ENCODE measurements around the gene MAPK14. TPM values are rescaled to one million over a fixed set of nuclear protein-coding genes. Genes with fewer than 3 reads are reported as not detected.

Gene MAPK14
- total and polyA plus RNA-seq, 9 of the 15 experiments (the other 6 are each of a cell fraction or from before 2014, with no cell fraction given), result 8.8 to 62.7 (median 35.5) TPM

DNA sequence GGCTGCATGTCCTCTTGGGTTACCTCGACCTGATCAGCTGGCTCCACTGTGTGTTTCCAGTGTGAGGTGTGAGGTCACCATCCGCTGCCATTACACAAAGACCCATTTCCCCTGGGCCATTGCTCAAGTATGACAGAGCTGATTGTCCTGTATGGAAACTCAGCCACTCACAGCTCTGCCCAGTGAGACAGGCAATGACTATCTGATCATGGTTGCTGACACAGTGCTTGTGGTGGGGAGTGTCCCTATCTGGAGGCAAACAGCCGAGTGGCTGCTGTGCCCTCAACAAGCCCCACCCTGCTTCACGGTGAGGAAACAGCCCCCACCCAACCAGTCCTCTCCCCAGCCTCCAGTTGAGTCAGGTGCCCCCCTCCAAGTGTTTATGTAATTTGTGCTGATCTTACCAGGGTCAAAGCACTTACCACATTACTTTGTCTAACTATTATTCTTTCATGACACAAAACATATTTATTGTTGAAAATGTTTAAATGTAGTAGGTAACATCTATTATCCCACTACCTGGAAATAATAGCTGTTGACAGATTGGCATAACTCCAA is 91.0 kb downstream of the MAPK14 start (continued):
- TF ChIP-seq XRCC5 (IDR thresholded peaks at IDR 0.05; ENCODE audit: low read depth, low read length) (peak; percentile 56; the same call in 1 of the 2 replicates), TRIM24 (IDR thresholded peaks at IDR 0.05) (peak; percentile 62 to 82; a peak in 3 of 4 replicates), HMGN3 (IDR thresholded peaks at IDR 0.05; ENCODE audit: borderline replicate concordance, extremely low read depth, insufficient read length, low read depth, low read length) (peak; percentile 22), ETV1 (tag; conservative IDR thresholded peaks at IDR 0.05; ENCODE audit: low read depth) (peak; percentile 64; the same call in 1 of the 2 replicates), DACH1 (IDR thresholded peaks at IDR 0.05; ENCODE audit: partially characterized antibody) (peak; percentile 95), ZEB2 (IDR thresholded peaks at IDR 0.05) (peak; percentile 40; the same call in 1 of the 2 replicates), RBM34 (IDR thresholded peaks at IDR 0.05; ENCODE audit: borderline replicate concordance, insufficient read depth, low read length) (no peak), ZNF197 (CRISPR knock-in tag; IDR thresholded peaks at IDR 0.05; ENCODE audit: low read depth) (0 out of 2 replicates have a peak, but pooled peaks have one; percentile 28), CSDE1 (IDR thresholded peaks at IDR 0.05) (peak in 1 of 2 experiments; percentile 35; a peak in 1 of 4 replicates), CHD2 (IDR thresholded peaks at IDR 0.05; ENCODE audit: low read depth, low read length) (no peak), FOSL1 (tag; conservative IDR thresholded peaks at IDR 0.05) (peak; percentile 93), NR2C2 (CRISPR knock-in tag; IDR thresholded peaks at IDR 0.05) (peak; percentile 59; the same call in 1 of the 2 replicates), NR2C2 (tag; IDR thresholded peaks at IDR 0.05) (peak; percentile 86), LARP7 (IDR thresholded peaks at IDR 0.05) (no peak), MYNN (IDR thresholded peaks at IDR 0.05) (peak; percentile 93), MYNN (CRISPR knock-in tag; IDR thresholded peaks at IDR 0.05) (no peak), CBFA2T2 (conservative IDR thresholded peaks at IDR 0.05) (peak; percentile 84), KDM5B (IDR thresholded peaks at IDR 0.05; ENCODE audit: insufficient replicate concordance, low read depth, low read length) (peak; percentile 67), NCOA1 (IDR thresholded peaks at IDR 0.05; ENCODE audit: low read depth) (peak; percentile 95), ZNF431 (CRISPR knock-in tag; IDR thresholded peaks at IDR 0.05) (no peak), MAFG (tag; conservative IDR thresholded peaks at IDR 0.05) (peak; percentile 85)
- TF ChIP-seq, protein P1, sequence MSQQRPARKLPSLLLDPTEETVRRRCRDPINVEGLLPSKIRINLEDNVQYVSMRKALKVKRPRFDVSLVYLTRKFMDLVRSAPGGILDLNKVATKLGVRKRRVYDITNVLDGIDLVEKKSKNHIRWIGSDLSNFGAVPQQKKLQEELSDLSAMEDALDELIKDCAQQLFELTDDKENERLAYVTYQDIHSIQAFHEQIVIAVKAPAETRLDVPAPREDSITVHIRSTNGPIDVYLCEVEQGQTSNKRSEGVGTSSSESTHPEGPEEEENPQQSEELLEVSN (IDR thresholded peaks at IDR 0.05; ENCODE audit: borderline replicate concordance in 1 of 2, extremely low read depth in 1 of 2, insufficient read depth in 1 of 2, insufficient read length in 1 of 2, low read depth in 1 of 2, low read length in 1 of 2, poor library complexity in 1 of 2, severe bottlenecking in 1 of 2), result peak; percentile 70 to 75
- TF ChIP-seq, protein P2, sequence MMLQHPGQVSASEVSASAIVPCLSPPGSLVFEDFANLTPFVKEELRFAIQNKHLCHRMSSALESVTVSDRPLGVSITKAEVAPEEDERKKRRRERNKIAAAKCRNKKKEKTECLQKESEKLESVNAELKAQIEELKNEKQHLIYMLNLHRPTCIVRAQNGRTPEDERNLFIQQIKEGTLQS (IDR thresholded peaks at IDR 0.05), result peak; percentile 95
- TF ChIP-seq, protein P2 (CRISPR knock-in tag; conservative IDR thresholded peaks at IDR 0.05), result no peak
- TF ChIP-seq, protein P3, sequence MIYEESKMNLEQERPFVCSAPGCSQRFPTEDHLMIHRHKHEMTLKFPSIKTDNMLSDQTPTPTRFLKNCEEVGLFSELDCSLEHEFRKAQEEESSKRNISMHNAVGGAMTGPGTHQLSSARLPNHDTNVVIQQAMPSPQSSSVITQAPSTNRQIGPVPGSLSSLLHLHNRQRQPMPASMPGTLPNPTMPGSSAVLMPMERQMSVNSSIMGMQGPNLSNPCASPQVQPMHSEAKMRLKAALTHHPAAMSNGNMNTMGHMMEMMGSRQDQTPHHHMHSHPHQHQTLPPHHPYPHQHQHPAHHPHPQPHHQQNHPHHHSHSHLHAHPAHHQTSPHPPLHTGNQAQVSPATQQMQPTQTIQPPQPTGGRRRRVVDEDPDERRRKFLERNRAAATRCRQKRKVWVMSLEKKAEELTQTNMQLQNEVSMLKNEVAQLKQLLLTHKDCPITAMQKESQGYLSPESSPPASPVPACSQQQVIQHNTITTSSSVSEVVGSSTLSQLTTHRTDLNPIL (CRISPR knock-in tag; IDR thresholded peaks at IDR 0.05), result no peak
- TF ChIP-seq, protein P4, sequence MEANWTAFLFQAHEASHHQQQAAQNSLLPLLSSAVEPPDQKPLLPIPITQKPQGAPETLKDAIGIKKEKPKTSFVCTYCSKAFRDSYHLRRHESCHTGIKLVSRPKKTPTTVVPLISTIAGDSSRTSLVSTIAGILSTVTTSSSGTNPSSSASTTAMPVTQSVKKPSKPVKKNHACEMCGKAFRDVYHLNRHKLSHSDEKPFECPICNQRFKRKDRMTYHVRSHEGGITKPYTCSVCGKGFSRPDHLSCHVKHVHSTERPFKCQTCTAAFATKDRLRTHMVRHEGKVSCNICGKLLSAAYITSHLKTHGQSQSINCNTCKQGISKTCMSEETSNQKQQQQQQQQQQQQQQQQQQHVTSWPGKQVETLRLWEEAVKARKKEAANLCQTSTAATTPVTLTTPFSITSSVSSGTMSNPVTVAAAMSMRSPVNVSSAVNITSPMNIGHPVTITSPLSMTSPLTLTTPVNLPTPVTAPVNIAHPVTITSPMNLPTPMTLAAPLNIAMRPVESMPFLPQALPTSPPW (CRISPR knock-in tag; IDR thresholded peaks at IDR 0.05), result peak; percentile 97
